K562 (cell line): ENCODE results near the gene BSDC1. TPM values are rescaled to one million over a fixed set of nuclear protein-coding genes. Genes with fewer than 3 reads are reported as not detected.

Experiments used
- ERF ChIP-seq: fragments of 450-650 bp; formaldehyde crosslinking; IDR thresholded peaks from 2 replicates; pipeline ENCODE4 v1.4.0; 2020; ENCODE audit warnings: mild to moderate bottlenecking, mixed read lengths
- ESRRA ChIP-seq: fragments of 450-650 bp; IDR thresholded peaks from 2 replicates; pipeline ENCODE4 v1.6.1; 2014; ENCODE audit warnings: low read depth, mild to moderate bottlenecking, moderate library complexity, borderline replicate concordance
- JUND ChIP-seq, 2 experiments: IDR thresholded peaks; 2 replicates in 1 of 2; 3 replicates in 1 of 2; pipeline ENCODE4 v1.6.1; 2011; ENCODE audit warnings: borderline replicate concordance in 2 of 2, low read depth in 2 of 2, low read length in 2 of 2, improper control_type of control experiment in 1 of 2, missing biosample characterization in 1 of 2, missing genetic modification characterization in 1 of 2, missing genetic modification reagents in 1 of 2
- NCOA1 ChIP-seq: fragments of 450-650 bp; IDR thresholded peaks from 2 replicates; pipeline ENCODE4 v1.6.1; 2016; ENCODE audit warnings: low read depth
- RHOXF2B ChIP-seq: fragments of 250-450 bp; sonication (Bioruptor Pico); conservative IDR thresholded peaks from 2 replicates; pipeline ENCODE4 v1.5.1; 2021
- SNIP1 ChIP-seq: fragments of 450-650 bp; IDR thresholded peaks from 2 replicates; pipeline ENCODE4 v1.7.1; 2017; ENCODE audit warnings: low read depth, mild to moderate bottlenecking
- polyA plus RNA-seq, 8 experiments: library from polyadenylated mRNA; depleted of rRNA in 4 of 8; stranded (reverse) in 5 of 8; unstranded in 3 of 8; fragments of >200 nt; fragmentation: Nextera tagmentation in 2 of 8; fragmentation: Illumina TruSeq in 1 of 8; extraction: Ambion mirVana in 2 of 8; extraction: Trizol in 1 of 8; gene quantifications; 2 replicates each; pipeline versions ENCODE4 v1.2.1 to v1.2.3, GENCODE V29; 2011 to 2014; ENCODE audit warnings: inconsistent platforms in 1 of 8, missing spikeins in 1 of 8
- total RNA-seq, 7 experiments: library from RNA; depleted of rRNA in 6 of 7; stranded (reverse); fragments of >200 nt in 6 of 7; fragmentation: Illumina TruSeq in 2 of 7; extraction: Trizol in 2 of 7; gene quantifications; 2 replicates each; pipeline versions ENCODE4 v1.2.1 to v1.2.3, GENCODE V29; 2011 to 2021; ENCODE audit warnings: low replicate concordance in 1 of 7
- TF ChIP-seq, protein P1 (sequence below): fragments of 200-600 bp; sonication (generic); IDR thresholded peaks from one replicate; pipeline ENCODE4 v1.6.1; 2012; ENCODE audit warnings: mild to moderate bottlenecking, low read depth, low read length, inconsistent platforms
- TF ChIP-seq, protein P2 (sequence below): fragments of 250-450 bp; sonication (Bioruptor Pico); IDR thresholded peaks from 2 replicates; pipeline ENCODE4 v1.8.0; 2022; ENCODE audit warnings: moderate library complexity, mild to moderate bottlenecking, inconsistent platforms
- TF ChIP-seq, protein P3 (sequence below): fragments of 250-450 bp; sonication (Bioruptor Pico); IDR thresholded peaks from 2 replicates; pipeline ENCODE4 v1.9.0; 2021; ENCODE audit warnings: mild to moderate bottlenecking
- TF ChIP-seq, protein P4 (sequence below): fragments of 450-650 bp; IDR thresholded peaks from 2 replicates; pipeline ENCODE4 v1.7.0; 2016; ENCODE audit warnings: borderline replicate concordance
- TF ChIP-seq, protein P5 (sequence below): fragments of 450-650 bp; formaldehyde crosslinking; IDR thresholded peaks from 2 replicates; pipeline ENCODE4 v1.4.0; 2020; ENCODE audit warnings: mild to moderate bottlenecking

BSDC1 gene
- total and polyA plus RNA-seq, 9 of the 15 experiments (the other 6 are each of a cell fraction or from before 2014, with no cell fraction given) = 10.2 to 96.8 (median 73.1) TPM

DNA sequence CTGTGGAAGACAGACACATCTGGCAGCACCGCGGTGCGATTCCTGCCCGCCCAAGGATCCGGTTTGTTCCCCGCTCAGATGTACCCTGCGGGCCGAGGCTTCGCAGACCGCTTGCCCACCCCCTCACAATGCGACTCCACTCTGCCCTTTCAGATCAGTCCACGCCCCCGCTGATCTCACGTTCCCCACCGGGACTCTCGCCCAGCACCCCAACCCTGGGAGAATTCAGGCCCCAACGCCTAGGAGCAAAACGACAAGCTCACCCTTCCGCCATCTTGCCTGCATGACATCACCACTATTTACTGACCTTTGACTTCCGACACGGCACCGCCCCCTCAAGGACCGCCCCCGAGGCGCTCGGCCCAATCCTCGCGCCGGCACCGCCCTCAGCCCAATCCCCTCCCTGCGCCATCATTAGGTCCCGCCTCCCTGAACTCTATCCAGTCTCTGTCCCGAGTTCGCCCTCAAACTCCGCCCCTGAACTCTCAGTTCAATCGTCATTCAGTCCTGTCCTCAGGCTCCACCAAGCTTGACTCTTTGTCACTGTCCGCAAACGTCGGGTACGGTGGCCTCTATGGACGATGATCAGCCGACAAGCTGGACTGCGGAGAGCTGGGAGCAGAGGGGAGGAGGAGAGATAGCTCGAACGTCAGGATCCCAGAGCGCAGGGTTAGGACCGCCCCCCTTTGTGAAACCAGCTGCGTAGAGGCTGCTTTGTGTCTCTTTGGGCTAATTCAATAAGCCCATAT is at the start of gene BSDC1 (continued):
- TF ChIP-seq, protein P1, sequence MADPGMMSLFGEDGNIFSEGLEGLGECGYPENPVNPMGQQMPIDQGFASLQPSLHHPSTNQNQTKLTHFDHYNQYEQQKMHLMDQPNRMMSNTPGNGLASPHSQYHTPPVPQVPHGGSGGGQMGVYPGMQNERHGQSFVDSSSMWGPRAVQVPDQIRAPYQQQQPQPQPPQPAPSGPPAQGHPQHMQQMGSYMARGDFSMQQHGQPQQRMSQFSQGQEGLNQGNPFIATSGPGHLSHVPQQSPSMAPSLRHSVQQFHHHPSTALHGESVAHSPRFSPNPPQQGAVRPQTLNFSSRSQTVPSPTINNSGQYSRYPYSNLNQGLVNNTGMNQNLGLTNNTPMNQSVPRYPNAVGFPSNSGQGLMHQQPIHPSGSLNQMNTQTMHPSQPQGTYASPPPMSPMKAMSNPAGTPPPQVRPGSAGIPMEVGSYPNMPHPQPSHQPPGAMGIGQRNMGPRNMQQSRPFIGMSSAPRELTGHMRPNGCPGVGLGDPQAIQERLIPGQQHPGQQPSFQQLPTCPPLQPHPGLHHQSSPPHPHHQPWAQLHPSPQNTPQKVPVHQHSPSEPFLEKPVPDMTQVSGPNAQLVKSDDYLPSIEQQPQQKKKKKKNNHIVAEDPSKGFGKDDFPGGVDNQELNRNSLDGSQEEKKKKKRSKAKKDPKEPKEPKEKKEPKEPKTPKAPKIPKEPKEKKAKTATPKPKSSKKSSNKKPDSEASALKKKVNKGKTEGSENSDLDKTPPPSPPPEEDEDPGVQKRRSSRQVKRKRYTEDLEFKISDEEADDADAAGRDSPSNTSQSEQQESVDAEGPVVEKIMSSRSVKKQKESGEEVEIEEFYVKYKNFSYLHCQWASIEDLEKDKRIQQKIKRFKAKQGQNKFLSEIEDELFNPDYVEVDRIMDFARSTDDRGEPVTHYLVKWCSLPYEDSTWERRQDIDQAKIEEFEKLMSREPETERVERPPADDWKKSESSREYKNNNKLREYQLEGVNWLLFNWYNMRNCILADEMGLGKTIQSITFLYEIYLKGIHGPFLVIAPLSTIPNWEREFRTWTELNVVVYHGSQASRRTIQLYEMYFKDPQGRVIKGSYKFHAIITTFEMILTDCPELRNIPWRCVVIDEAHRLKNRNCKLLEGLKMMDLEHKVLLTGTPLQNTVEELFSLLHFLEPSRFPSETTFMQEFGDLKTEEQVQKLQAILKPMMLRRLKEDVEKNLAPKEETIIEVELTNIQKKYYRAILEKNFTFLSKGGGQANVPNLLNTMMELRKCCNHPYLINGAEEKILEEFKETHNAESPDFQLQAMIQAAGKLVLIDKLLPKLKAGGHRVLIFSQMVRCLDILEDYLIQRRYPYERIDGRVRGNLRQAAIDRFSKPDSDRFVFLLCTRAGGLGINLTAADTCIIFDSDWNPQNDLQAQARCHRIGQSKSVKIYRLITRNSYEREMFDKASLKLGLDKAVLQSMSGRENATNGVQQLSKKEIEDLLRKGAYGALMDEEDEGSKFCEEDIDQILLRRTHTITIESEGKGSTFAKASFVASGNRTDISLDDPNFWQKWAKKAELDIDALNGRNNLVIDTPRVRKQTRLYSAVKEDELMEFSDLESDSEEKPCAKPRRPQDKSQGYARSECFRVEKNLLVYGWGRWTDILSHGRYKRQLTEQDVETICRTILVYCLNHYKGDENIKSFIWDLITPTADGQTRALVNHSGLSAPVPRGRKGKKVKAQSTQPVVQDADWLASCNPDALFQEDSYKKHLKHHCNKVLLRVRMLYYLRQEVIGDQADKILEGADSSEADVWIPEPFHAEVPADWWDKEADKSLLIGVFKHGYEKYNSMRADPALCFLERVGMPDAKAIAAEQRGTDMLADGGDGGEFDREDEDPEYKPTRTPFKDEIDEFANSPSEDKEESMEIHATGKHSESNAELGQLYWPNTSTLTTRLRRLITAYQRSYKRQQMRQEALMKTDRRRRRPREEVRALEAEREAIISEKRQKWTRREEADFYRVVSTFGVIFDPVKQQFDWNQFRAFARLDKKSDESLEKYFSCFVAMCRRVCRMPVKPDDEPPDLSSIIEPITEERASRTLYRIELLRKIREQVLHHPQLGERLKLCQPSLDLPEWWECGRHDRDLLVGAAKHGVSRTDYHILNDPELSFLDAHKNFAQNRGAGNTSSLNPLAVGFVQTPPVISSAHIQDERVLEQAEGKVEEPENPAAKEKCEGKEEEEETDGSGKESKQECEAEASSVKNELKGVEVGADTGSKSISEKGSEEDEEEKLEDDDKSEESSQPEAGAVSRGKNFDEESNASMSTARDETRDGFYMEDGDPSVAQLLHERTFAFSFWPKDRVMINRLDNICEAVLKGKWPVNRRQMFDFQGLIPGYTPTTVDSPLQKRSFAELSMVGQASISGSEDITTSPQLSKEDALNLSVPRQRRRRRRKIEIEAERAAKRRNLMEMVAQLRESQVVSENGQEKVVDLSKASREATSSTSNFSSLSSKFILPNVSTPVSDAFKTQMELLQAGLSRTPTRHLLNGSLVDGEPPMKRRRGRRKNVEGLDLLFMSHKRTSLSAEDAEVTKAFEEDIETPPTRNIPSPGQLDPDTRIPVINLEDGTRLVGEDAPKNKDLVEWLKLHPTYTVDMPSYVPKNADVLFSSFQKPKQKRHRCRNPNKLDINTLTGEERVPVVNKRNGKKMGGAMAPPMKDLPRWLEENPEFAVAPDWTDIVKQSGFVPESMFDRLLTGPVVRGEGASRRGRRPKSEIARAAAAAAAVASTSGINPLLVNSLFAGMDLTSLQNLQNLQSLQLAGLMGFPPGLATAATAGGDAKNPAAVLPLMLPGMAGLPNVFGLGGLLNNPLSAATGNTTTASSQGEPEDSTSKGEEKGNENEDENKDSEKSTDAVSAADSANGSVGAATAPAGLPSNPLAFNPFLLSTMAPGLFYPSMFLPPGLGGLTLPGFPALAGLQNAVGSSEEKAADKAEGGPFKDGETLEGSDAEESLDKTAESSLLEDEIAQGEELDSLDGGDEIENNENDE = peak; percentile 53
- TF ChIP-seq NCOA1 = peak; percentile 4; the same call in 1 of the 2 replicates
- 0 out of 2 replicates have a peak, but pooled peaks have one; percentile 24 for TF ChIP-seq RHOXF2B (CRISPR knock-in tag)
- peak; percentile 91 for TF ChIP-seq ESRRA
- TF ChIP-seq JUND (IDR thresholded peaks at IDR 0.05; ENCODE audit: borderline replicate concordance, low read depth, low read length) = peak; percentile 98
- TF ChIP-seq JUND (tag; IDR thresholded peaks at IDR 0.05; ENCODE audit: borderline replicate concordance, low read depth, low read length) = peak; percentile 99
- TF ChIP-seq, protein P2, sequence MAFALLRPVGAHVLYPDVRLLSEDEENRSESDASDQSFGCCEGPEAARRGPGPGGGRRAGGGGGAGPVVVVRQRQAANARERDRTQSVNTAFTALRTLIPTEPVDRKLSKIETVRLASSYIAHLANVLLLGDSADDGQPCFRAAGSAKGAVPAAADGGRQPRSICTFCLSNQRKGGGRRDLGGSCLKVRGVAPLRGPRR = no peak
- 0 out of 2 replicates have a peak, but pooled peaks have one; percentile 32 for TF ChIP-seq ERF (CRISPR knock-in tag)
- TF ChIP-seq, protein P3, sequence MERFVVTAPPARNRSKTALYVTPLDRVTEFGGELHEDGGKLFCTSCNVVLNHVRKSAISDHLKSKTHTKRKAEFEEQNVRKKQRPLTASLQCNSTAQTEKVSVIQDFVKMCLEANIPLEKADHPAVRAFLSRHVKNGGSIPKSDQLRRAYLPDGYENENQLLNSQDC (CRISPR knock-in tag) = no peak
- TF ChIP-seq, protein P4, sequence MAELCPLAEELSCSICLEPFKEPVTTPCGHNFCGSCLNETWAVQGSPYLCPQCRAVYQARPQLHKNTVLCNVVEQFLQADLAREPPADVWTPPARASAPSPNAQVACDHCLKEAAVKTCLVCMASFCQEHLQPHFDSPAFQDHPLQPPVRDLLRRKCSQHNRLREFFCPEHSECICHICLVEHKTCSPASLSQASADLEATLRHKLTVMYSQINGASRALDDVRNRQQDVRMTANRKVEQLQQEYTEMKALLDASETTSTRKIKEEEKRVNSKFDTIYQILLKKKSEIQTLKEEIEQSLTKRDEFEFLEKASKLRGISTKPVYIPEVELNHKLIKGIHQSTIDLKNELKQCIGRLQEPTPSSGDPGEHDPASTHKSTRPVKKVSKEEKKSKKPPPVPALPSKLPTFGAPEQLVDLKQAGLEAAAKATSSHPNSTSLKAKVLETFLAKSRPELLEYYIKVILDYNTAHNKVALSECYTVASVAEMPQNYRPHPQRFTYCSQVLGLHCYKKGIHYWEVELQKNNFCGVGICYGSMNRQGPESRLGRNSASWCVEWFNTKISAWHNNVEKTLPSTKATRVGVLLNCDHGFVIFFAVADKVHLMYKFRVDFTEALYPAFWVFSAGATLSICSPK = no peak
- no peak for TF ChIP-seq SNIP1
- TF ChIP-seq, protein P5, sequence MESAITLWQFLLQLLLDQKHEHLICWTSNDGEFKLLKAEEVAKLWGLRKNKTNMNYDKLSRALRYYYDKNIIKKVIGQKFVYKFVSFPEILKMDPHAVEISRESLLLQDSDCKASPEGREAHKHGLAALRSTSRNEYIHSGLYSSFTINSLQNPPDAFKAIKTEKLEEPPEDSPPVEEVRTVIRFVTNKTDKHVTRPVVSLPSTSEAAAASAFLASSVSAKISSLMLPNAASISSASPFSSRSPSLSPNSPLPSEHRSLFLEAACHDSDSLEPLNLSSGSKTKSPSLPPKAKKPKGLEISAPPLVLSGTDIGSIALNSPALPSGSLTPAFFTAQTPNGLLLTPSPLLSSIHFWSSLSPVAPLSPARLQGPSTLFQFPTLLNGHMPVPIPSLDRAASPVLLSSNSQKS (CRISPR knock-in tag) = no peak
